Measurements from ENCODE around the gene AGPAT4. TPM values are rescaled to one million over a fixed set of nuclear protein-coding genes. Genes with fewer than 3 reads are reported as not detected.

Gene AGPAT4
- total and polyA plus RNA-seq, 2 of the 13 experiments (the other 11 are each of a cell fraction or from before 2014, with no cell fraction given) = 0.07 to 0.13 TPM

DNA sequence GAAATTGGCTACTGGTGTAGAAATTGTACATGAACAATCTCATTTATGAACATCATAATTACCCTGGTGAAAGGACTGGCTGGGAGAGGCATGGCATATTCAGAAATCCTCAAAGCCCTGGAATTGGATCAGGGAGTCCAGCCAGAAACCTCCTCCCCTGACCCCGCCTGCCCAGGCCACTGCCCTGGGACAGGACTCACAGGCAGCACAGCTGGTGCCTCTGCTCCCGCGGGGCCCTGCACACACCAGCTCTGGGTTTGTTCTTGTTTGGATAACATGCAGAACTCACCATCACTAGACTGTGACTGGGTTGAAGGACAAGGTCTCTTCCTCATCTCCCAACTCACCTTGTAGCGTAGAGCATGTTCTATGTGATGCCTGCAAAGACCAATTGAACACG is 56.2 kb downstream of the AGPAT4 start (continued):
- TF ChIP-seq ZBED4 (CRISPR knock-in tag; IDR thresholded peaks at IDR 0.05; ENCODE audit: borderline replicate concordance) (no peak), ZNF329 (CRISPR knock-in tag; IDR thresholded peaks at IDR 0.05; ENCODE audit: low read depth) (no peak), GTF2F1 (IDR thresholded peaks at IDR 0.05; ENCODE audit: low read length) (no peak), ZNF256 (CRISPR knock-in tag; conservative IDR thresholded peaks at IDR 0.05) (no peak), LCORL (IDR thresholded peaks at IDR 0.05) (no peak), LCORL (CRISPR knock-in tag; IDR thresholded peaks at IDR 0.05) (no peak)
- TF ChIP-seq, protein P1, sequence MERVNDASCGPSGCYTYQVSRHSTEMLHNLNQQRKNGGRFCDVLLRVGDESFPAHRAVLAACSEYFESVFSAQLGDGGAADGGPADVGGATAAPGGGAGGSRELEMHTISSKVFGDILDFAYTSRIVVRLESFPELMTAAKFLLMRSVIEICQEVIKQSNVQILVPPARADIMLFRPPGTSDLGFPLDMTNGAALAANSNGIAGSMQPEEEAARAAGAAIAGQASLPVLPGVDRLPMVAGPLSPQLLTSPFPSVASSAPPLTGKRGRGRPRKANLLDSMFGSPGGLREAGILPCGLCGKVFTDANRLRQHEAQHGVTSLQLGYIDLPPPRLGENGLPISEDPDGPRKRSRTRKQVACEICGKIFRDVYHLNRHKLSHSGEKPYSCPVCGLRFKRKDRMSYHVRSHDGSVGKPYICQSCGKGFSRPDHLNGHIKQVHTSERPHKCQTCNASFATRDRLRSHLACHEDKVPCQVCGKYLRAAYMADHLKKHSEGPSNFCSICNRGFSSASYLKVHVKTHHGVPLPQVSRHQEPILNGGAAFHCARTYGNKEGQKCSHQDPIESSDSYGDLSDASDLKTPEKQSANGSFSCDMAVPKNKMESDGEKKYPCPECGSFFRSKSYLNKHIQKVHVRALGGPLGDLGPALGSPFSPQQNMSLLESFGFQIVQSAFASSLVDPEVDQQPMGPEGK (CRISPR knock-in tag; IDR thresholded peaks at IDR 0.05) = no peak

DNA sequence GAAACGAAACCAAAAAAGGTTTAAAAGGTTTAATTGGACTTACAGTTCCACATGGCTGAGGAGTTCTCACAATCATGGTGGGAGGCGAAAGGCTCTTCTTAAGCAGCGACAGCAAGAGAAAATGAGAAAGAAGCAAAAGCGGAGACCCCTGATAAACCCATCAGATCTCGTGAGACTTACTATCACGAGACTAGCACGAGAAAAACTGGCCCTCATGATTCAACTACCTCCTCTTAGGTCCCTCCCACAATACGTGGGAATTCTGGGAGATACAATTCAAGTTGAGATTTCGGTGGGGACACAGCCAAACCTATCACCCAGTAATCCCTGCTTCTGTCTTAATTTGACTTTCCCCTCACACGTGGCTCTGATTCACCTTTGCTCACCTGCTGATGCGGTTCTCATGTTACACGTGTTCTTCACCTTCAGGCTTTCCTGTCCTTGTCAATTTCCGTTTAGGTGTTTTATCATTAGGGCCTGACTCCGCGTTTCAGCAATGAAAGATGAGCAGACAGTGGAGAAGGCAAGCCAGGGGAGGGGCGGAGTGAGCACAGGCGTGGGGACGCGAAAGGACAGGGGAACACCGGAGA is 57.1 kb downstream of the AGPAT4 start:
- 49% methylated on average over 20 of the region's 20 CpGs for WGBS (ENCODE audit: low lambda C conversion rate)
- no peak overlapping the region for H3K9ac ChIP-seq (ENCODE audit: insufficient read depth, low read depth, low read length)
- no peaks in the 10 kb centered on the region for H4K20me1 ChIP-seq (ENCODE audit: insufficient read depth, low read length)
- no peak for FAIRE-seq
- TF ChIP-seq ZNF251 (CRISPR knock-in tag; IDR thresholded peaks at IDR 0.05) (no peak), CHD2 (IDR thresholded peaks at IDR 0.05; ENCODE audit: low read depth, low read length) (peak; percentile 64; the same call in 1 of the 2 replicates)
- TF ChIP-seq, protein P2, sequence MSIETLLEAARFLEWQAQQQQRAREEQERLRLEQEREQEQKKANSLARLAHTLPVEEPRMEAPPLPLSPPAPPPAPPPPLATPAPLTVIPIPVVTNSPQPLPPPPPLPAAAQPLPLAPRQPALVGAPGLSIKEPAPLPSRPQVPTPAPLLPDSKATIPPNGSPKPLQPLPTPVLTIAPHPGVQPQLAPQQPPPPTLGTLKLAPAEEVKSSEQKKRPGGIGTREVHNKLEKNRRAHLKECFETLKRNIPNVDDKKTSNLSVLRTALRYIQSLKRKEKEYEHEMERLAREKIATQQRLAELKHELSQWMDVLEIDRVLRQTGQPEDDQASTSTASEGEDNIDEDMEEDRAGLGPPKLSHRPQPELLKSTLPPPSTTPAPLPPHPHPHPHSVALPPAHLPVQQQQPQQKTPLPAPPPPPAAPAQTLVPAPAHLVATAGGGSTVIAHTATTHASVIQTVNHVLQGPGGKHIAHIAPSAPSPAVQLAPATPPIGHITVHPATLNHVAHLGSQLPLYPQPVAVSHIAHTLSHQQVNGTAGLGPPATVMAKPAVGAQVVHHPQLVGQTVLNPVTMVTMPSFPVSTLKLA (IDR thresholded peaks at IDR 0.05) = peak; percentile 91
- POLR2A ChIA-PET = no interaction called here
- peaks cover 0 to 12% of the 10 kb centered on the region in 2 experiments; a peak in 1 of 5 replicates for H3K27me3 ChIP-seq (ENCODE audit: control insufficient read depth in 1 of 2, insufficient read depth in 2 of 2, low read length in 2 of 2)
- no peaks in the 10 kb centered on the region for H3K79me2 ChIP-seq (ENCODE audit: insufficient read depth, low read length)
- CTCF ChIA-PET (ENCODE audit: low intra/inter-chr PET ratio, low total read pairs) = no interaction called here
- intact Hi-C loops (cut with micrococcal nuclease; ENCODE audit: unreplicated experiment) = no loop called here
- H2AFZ ChIP-seq (ENCODE audit: low read length) = no peak overlapping the region
- peak overlapping the region; percentile 43 for H3K4me2 ChIP-seq (ENCODE audit: low read depth, low read length)
- H3K4me1 ChIP-seq (ENCODE audit: insufficient read depth, low read length) = peaks cover 4% of the 10 kb centered on the region; the same call in 1 of the 2 replicates
- H3K36me3 ChIP-seq (replicated peaks in 1 of 2; ENCODE audit: control insufficient read depth in 1 of 2, insufficient read depth in 2 of 2, low read length in 2 of 2) = no peaks in the 10 kb centered on the region
- BruUV-seq (replicated peaks) = no TSS peak
- H3K27ac ChIP-seq (ENCODE audit: extremely low read length, insufficient read depth, low read length) = no peak overlapping the region
- peak overlapping the region in 2 of 3 experiments; percentile 36 to 51; a peak in 5 of 6 replicates for H3K4me3 ChIP-seq (replicated peaks in 1 of 3; ENCODE audit: insufficient read depth in 1 of 3, low read depth in 2 of 3, low read length in 3 of 3)
- ATAC-seq = no peak
- no peak for DNase-seq (ENCODE audit: low spot score)
- H3K9me3 ChIP-seq (ENCODE audit: low read length) = peaks cover 27% of the 10 kb centered on the region
- in situ Hi-C loops (cut with HindIII; ENCODE audit: extremely low pct_ligation_motif_present, low pct_unique_long_range_greater_than_20kb) = no loop called here

All from HepG2 (cell line).